H1 (cell line): Measurements from ENCODE around the gene PITPNC1. TPM values are rescaled to one million over a fixed set of nuclear protein-coding genes. Genes with fewer than 3 reads are reported as not detected.
"Not testable (repeated sequence)": the region's sequence is repeated elsewhere in the genome, so short reads cannot be mapped to it uniquely, and the experiment has no call there.

Source experiments
- CTCF ChIA-PET: fragments of 300-600 bp; sonication (Branson Sonifier 250); formaldehyde crosslinking; loops from one replicate; lab custom pipeline; 2021; ENCODE audit not compliant: partially characterized antibody; lab: Charles Lee
- POLR2A ChIA-PET: fragments of 300-600 bp; sonication (Branson Sonifier 250); formaldehyde crosslinking; loops from one replicate; lab custom pipeline; 2021; ENCODE audit warnings: inconsistent platforms; ENCODE audit not compliant: partially characterized antibody; lab: Charles Lee
- DNase-seq, 2 experiments: peaks; one replicate each; pipeline versions ENCODE4 v3.0.0 to v3.0.0-alpha.2; 2010 to 2022; ENCODE audit warnings: low spot score in 2 of 2, low read depth in 1 of 2, mixed read lengths in 1 of 2
- FAIRE-seq: peaks from 2 replicates; lab custom pipeline; 2011; peaks lifted over from hg19 to GRCh38; lab: Jason Lieb, UNC
- H2AFZ ChIP-seq: 2 replicates; pipeline ENCODE4 v1.8.1; 2012; ENCODE audit warnings: low read length, inconsistent platforms
- H2AK5ac ChIP-seq: 2 replicates; pipeline ENCODE4 v1.6.1; 2013; ENCODE audit warnings: low read depth, low read length
- H2BK120ac ChIP-seq: replicated peaks from 2 replicates; pipeline ENCODE3; 2013; ENCODE audit warnings: low read depth, low read length, inconsistent platforms
- H2BK12ac ChIP-seq: 2 replicates; pipeline ENCODE4 v1.6.1; 2013; ENCODE audit warnings: low read depth, low read length
- H2BK15ac ChIP-seq: 2 replicates; pipeline ENCODE4 v1.6.1; 2013; ENCODE audit warnings: low read length
- H2BK20ac ChIP-seq: 2 replicates; pipeline ENCODE4 v1.6.1; 2013; ENCODE audit warnings: low read length
- H2BK5ac ChIP-seq: 2 replicates; pipeline ENCODE4 v1.6.1; 2013; ENCODE audit warnings: low read depth, low read length
- H3K14ac ChIP-seq: 2 replicates; pipeline ENCODE4 v1.6.1; 2013; ENCODE audit warnings: inconsistent platforms; ENCODE audit not compliant: insufficient read length
- H3K18ac ChIP-seq: 2 replicates; pipeline ENCODE4 v1.6.1; 2013; ENCODE audit warnings: low read length; ENCODE audit errors: extremely low read depth
- H3K23ac ChIP-seq: 2 replicates; pipeline ENCODE4 v1.6.1; 2013; ENCODE audit warnings: inconsistent platforms; ENCODE audit not compliant: insufficient read length
- H3K23me2 ChIP-seq: 2 replicates; pipeline ENCODE4 v1.6.1; 2013; ENCODE audit warnings: low read depth, low read length
- H3K27ac ChIP-seq: 2 replicates; pipeline ENCODE4 v1.6.1; 2011; ENCODE audit warnings: low read depth, low read length, inconsistent platforms
- H3K27me3 ChIP-seq, 4 experiments: replicated peaks in 1 of 4; 1 replicate in 1 of 4; 2 replicates in 3 of 4; pipeline versions ENCODE4 v1.6.1 to v1.8.1; 2011 to 2013; ENCODE audit warnings: low read length in 3 of 4, mild to moderate bottlenecking in 3 of 4, inconsistent platforms in 2 of 4, mixed read lengths in 2 of 4, moderate library complexity in 1 of 4; ENCODE audit not compliant: control insufficient read depth in 3 of 4, insufficient read depth in 3 of 4; ENCODE audit errors: extremely low read depth in 1 of 4
- H3K36me3 ChIP-seq, 4 experiments: 2 replicates each; pipeline versions ENCODE4 v1.6.1 to v1.8.1; 2011 to 2013; ENCODE audit warnings: mild to moderate bottlenecking in 4 of 4, low read length in 3 of 4, moderate library complexity in 2 of 4, control low read depth in 1 of 4, inconsistent platforms in 1 of 4; ENCODE audit not compliant: insufficient read depth in 4 of 4, control insufficient read depth in 2 of 4
- H3K4ac ChIP-seq: replicated peaks from 2 replicates; pipeline ENCODE3; 2013; ENCODE audit warnings: low read length, low read depth, mixed read lengths, inconsistent platforms; ENCODE audit not compliant: insufficient read length
- H3K4me1 ChIP-seq, 4 experiments: replicated peaks in 1 of 4; 1 replicate in 1 of 4; 2 replicates in 3 of 4; pipeline versions ENCODE4 v1.6.1 to v1.8.1; 2011 to 2013; ENCODE audit warnings: low read length in 3 of 4, inconsistent platforms in 2 of 4, mixed read lengths in 1 of 4; ENCODE audit not compliant: insufficient read depth in 4 of 4, control insufficient read depth in 3 of 4
- H3K4me2 ChIP-seq, 2 experiments: 2 replicates each; pipeline versions ENCODE4 v1.6.1 to v1.8.1; 2011 to 2013; ENCODE audit warnings: low read depth in 2 of 2, low read length in 2 of 2, control low read depth in 1 of 2, inconsistent platforms in 1 of 2, mild to moderate bottlenecking in 1 of 2; ENCODE audit not compliant: insufficient read depth in 1 of 2
- H3K4me3 ChIP-seq, 4 experiments: fragments of 200-600, 300-600 bp in 1 of 4; sonication (generic), shearing (Covaris generic), sonication (Bioruptor Twin) in 1 of 4; 2 replicates each; pipeline versions ENCODE4 v1.5.1 to v1.8.1; 2011 to 2016; ENCODE audit warnings: low read length in 4 of 4, low read depth in 3 of 4, control low read depth in 2 of 4, inconsistent platforms in 2 of 4, mild to moderate bottlenecking in 2 of 4, mixed read lengths in 1 of 4, moderate library complexity in 1 of 4; ENCODE audit not compliant: insufficient read depth in 2 of 4; ENCODE audit errors: extremely low read depth in 1 of 4
- H3K56ac ChIP-seq: replicated peaks from 2 replicates; pipeline ENCODE3; 2013; ENCODE audit warnings: low read depth, mild to moderate bottlenecking, mixed read lengths, low read length, inconsistent platforms; ENCODE audit not compliant: insufficient read length
- H3K79me1 ChIP-seq: 2 replicates; pipeline ENCODE4 v1.6.1; 2013; ENCODE audit warnings: low read depth, low read length, control low read depth
- H3K79me2 ChIP-seq, 2 experiments: 2 replicates each; pipeline versions ENCODE4 v1.6.1 to v1.8.1; 2012 to 2013; ENCODE audit warnings: low read length in 2 of 2, mild to moderate bottlenecking in 2 of 2, inconsistent platforms in 1 of 2; ENCODE audit not compliant: insufficient read depth in 2 of 2, control insufficient read depth in 1 of 2
- H3K9ac ChIP-seq, 4 experiments: replicated peaks in 1 of 4; 1 replicate in 1 of 4; 2 replicates in 3 of 4; pipeline versions ENCODE4 v1.6.1 to v1.8.1; 2011 to 2013; ENCODE audit warnings: low read depth in 3 of 4, low read length in 3 of 4, control low read depth in 2 of 4, mild to moderate bottlenecking in 2 of 4, moderate library complexity in 2 of 4, inconsistent platforms in 1 of 4; ENCODE audit errors: extremely low read depth in 1 of 4
- H3K9me3 ChIP-seq, 2 experiments: 2 replicates each; pipeline versions ENCODE4 v1.6.1 to v1.8.1; 2012 to 2013; ENCODE audit warnings: mild to moderate bottlenecking in 2 of 2, moderate library complexity in 2 of 2, control low read depth in 1 of 2, inconsistent platforms in 1 of 2, low read depth in 1 of 2, low read length in 1 of 2, mixed read lengths in 1 of 2; ENCODE audit not compliant: insufficient read depth in 2 of 2
- H4K20me1 ChIP-seq, 2 experiments: replicated peaks in 1 of 2; 2 replicates each; pipeline versions ENCODE3 to v1.8.1; 2011 to 2013; ENCODE audit warnings: inconsistent platforms in 2 of 2, low read length in 2 of 2, mild to moderate bottlenecking in 1 of 2; ENCODE audit not compliant: insufficient read depth in 2 of 2, control insufficient read depth in 1 of 2
- H4K5ac ChIP-seq: 2 replicates; pipeline ENCODE4 v1.6.1; 2013; ENCODE audit warnings: low read length, low read depth, mixed read lengths, inconsistent platforms; ENCODE audit not compliant: insufficient read length
- H4K8ac ChIP-seq: 2 replicates; pipeline ENCODE4 v1.8.0; 2013; ENCODE audit warnings: mild to moderate bottlenecking, moderate library complexity, low read length, inconsistent platforms; ENCODE audit not compliant: insufficient read depth; ENCODE audit errors: extremely low read depth
- H4K91ac ChIP-seq: replicated peaks from 2 replicates; pipeline ENCODE3; 2013; ENCODE audit warnings: low read length, mixed read lengths, inconsistent platforms; ENCODE audit not compliant: insufficient read length
- WGBS, 2 experiments: shearing (Covaris generic) in 1 of 2; methylation state at CpG; one replicate each; pipeline versions ENCODE4 v1.1.6 to v1.1.7; 2013 to 2015; ENCODE audit warnings: low lambda C conversion rate in 2 of 2, mixed read lengths in 2 of 2, inconsistent platforms in 1 of 2, low coverage in 1 of 2, missing lambda C conversion rate in 1 of 2; ENCODE audit not compliant: insufficient replicate concordance in 2 of 2, insufficient coverage in 1 of 2, insufficient read length in 1 of 2; ENCODE audit errors: extremely low coverage in 1 of 2, missing lambda C conversion rate in 1 of 2; 5-methylcytosine and 5-hydroxymethylcytosine counted together
- polyA plus RNA-seq, 7 experiments: library from polyadenylated mRNA; depleted of rRNA in 3 of 7; stranded (reverse) in 5 of 7; unstranded in 2 of 7; fragments of >200 nt in 5 of 7; fragments of 200-250 nt in 2 of 7; gene quantifications; 1 replicate in 5 of 7; 2 replicates in 1 of 7; 4 replicates in 1 of 7; pipeline versions ENCODE4 v1.2.1 to v1.2.3, GENCODE V29; 2011 to 2013; ENCODE audit warnings: missing spikeins in 2 of 7, mixed read lengths in 2 of 7
- total RNA-seq: library from RNA; stranded (reverse); fragmentation: NEBNext Ultra II Directional; extraction: Animal tissue kit (Norgen Biotek cat#: 25700); gene quantifications from 2 replicates; pipeline ENCODE4 v1.2.1, GENCODE V29; 2021

Gene PITPNC1
- total and polyA plus RNA-seq, 2 of the 8 experiments (the other 6 are each of a cell fraction or from before 2014, with no cell fraction given): 17.6 to 54.7 TPM

GRCh38 chr17:67331381-67332161 is 45.5 kb upstream of the PITPNC1 start:
- CTCF ChIA-PET: interaction anchor here (0.6 to 4.4 kb wide), 4 partner anchors 28 to 110 kb away, joined by 3 to 21 read pairs (median 3); no protein-coding TSS in a partner anchor
- H3K56ac ChIP-seq: not testable (repeated sequence)

More at GRCh38 chr17:67331381-67332161, 45.5 kb upstream of the PITPNC1 start:
- DNase-seq: peak in 1 of 2 experiments; percentile 36
- H2AK5ac ChIP-seq, H3K23ac ChIP-seq, H3K27ac ChIP-seq, H2BK5ac ChIP-seq, H3K23me2 ChIP-seq, H3K14ac ChIP-seq, H3K79me1 ChIP-seq, H2BK15ac ChIP-seq, H3K4me3 ChIP-seq, H3K27me3 ChIP-seq, H2BK20ac ChIP-seq, H3K9me3 ChIP-seq, H3K4me2 ChIP-seq, H4K8ac ChIP-seq, H3K18ac ChIP-seq, H3K9ac ChIP-seq, H4K20me1 ChIP-seq, H4K91ac ChIP-seq, H2BK120ac ChIP-seq, H2AFZ ChIP-seq, H4K5ac ChIP-seq, H3K79me2 ChIP-seq, H2BK12ac ChIP-seq, FAIRE-seq, H3K4me1 ChIP-seq, H3K36me3 ChIP-seq, H3K4ac ChIP-seq: not testable (repeated sequence)
- WGBS, 2 experiments: 91% methylated on average over 8 of the region's 8 CpGs; no CpG with 5 or more reads in 1 of the 2 experiments
- POLR2A ChIA-PET: interaction anchor here (1.9 kb wide), 1 partner anchor 9 kb away, joined by 5 read pairs; no protein-coding TSS in a partner anchor
